SJSA1 (cell line): ENCODE results near the gene RPL39L. TPM values are rescaled to one million over a fixed set of nuclear protein-coding genes. Genes with fewer than 3 reads are reported as not detected.
"Not testable (repeated sequence)": the region's sequence is repeated elsewhere in the genome, so short reads cannot be mapped to it uniquely, and the experiment has no call there.

Source experiments
- DNase-seq, 2 experiments: peaks; one replicate each; pipeline ENCODE4 v3.0.0-alpha.2; 2015 to 2020; ENCODE audit warnings: low spot score in 2 of 2, low read depth in 1 of 2
- H3K27ac ChIP-seq: fragments of 250-450 bp; sonication (Bioruptor Pico); 2 replicates; pipeline ENCODE4 v1.5.1; 2020; ENCODE audit warnings: mild to moderate bottlenecking, moderate library complexity
- H3K27me3 ChIP-seq: fragments of 250-450 bp; sonication (Bioruptor Pico); replicated peaks from 2 replicates; pipeline ENCODE4 v1.5.1; 2020; ENCODE audit warnings: mild to moderate bottlenecking, moderate library complexity
- H3K36me3 ChIP-seq: fragments of 250-450 bp; sonication (Bioruptor Pico); 2 replicates; pipeline ENCODE4 v1.5.1; 2020; ENCODE audit warnings: mild to moderate bottlenecking
- H3K4me1 ChIP-seq: fragments of 250-450 bp; sonication (Bioruptor Pico); replicated peaks from 2 replicates; pipeline ENCODE4 v1.6.1; 2021; ENCODE audit warnings: mild to moderate bottlenecking
- H3K4me3 ChIP-seq: fragments of 250-450 bp; sonication (Bioruptor Pico); 2 replicates; pipeline ENCODE4 v1.5.1; 2020; ENCODE audit warnings: mild to moderate bottlenecking
- H3K9me3 ChIP-seq: fragments of 250-450 bp; sonication (Bioruptor Pico); replicated peaks from 2 replicates; pipeline ENCODE4 v1.5.1; 2020; ENCODE audit warnings: mild to moderate bottlenecking
- total RNA-seq: library from RNA; depleted of rRNA; stranded (reverse); fragments of >200 nt; shearing (Covaris generic); gene quantifications from 2 replicates; pipeline ENCODE4 v1.2.3, GENCODE V29; 2014

RPL39L gene
- total RNA-seq, 1 experiment from 2014 or later: 55.7 TPM

DNA sequence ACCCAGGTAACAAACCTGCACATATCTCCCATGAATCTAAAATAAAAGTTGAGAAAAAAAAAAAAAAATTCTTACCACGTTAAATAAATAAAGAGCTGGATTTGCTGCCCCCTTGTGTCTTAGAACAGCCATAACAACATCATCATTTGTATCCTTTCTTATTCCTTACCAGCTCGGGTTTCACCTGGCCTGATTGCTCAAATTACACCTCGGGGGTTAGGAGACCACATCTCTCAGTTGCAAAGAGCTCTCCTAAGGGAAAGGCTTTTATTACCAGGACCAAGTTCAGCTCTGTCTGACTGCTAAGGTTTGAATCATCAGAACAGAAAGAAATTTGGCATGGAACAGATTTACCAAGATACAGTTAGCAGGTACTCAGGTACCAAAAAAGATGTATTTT, 25.8 kb upstream of the RPL39L start:
- Histone ChIP-seq H3K27ac (no peak overlapping the region), H3K36me3 (no peaks in the 10 kb centered on the region), H3K4me3 (no peak overlapping the region), H3K27me3 (no peaks in the 10 kb centered on the region), H3K9me3 (no peaks in the 10 kb centered on the region), H3K4me1 (peaks cover 10% of the 10 kb centered on the region)
- peak in 1 of 2 experiments; percentile 34 for DNase-seq

GRCh38 chr3:187162265-187162953, 23.1 kb upstream of the RPL39L start:
- no peaks in the 10 kb centered on the region for H3K9me3 ChIP-seq
- no peak overlapping the region for H3K4me3 ChIP-seq
- no peak overlapping the region for H3K27ac ChIP-seq
- H3K27me3 ChIP-seq: no peaks in the 10 kb centered on the region
- no peaks in the 10 kb centered on the region for H3K4me1 ChIP-seq
- no peak for DNase-seq
- no peaks in the 10 kb centered on the region for H3K36me3 ChIP-seq

GRCh38 chr3:187161556-187161955, 22.3 kb upstream of the RPL39L start:
- H3K4me3 ChIP-seq: no peak overlapping the region
- H3K27ac ChIP-seq: no peak overlapping the region
- no peaks in the 10 kb centered on the region for H3K27me3 ChIP-seq
- DNase-seq: no peak
- no peaks in the 10 kb centered on the region for H3K4me1 ChIP-seq
- no peaks in the 10 kb centered on the region for H3K36me3 ChIP-seq
- no peaks in the 10 kb centered on the region for H3K9me3 ChIP-seq

GRCh38 chr3:187150599-187150998, 11.3 kb upstream of the RPL39L start:
- H3K27ac ChIP-seq: no peak overlapping the region
- H3K4me3 ChIP-seq: no peak overlapping the region
- no peaks in the 10 kb centered on the region for H3K36me3 ChIP-seq
- no peak for DNase-seq
- no peaks in the 10 kb centered on the region for H3K9me3 ChIP-seq
- no peaks in the 10 kb centered on the region for H3K4me1 ChIP-seq
- H3K27me3 ChIP-seq: no peaks in the 10 kb centered on the region

GRCh38 chr3:187150186-187150585, 10.9 kb upstream of the RPL39L start:
- Histone ChIP-seq H3K27ac (no peak overlapping the region), H3K4me3 (no peak overlapping the region), H3K27me3 (no peaks in the 10 kb centered on the region), H3K36me3 (no peaks in the 10 kb centered on the region), H3K4me1 (no peaks in the 10 kb centered on the region), H3K9me3 (no peaks in the 10 kb centered on the region)
- DNase-seq: no peak

- DNase-seq: no peak
- Histone ChIP-seq H3K9me3 (no peaks in the 10 kb centered on the region), H3K27ac (no peak overlapping the region), H3K4me1 (no peaks in the 10 kb centered on the region), H3K36me3 (no peaks in the 10 kb centered on the region), H3K4me3 (no peak overlapping the region), H3K27me3 (no peaks in the 10 kb centered on the region)
Observed at GRCh38 chr3:187146389-187146788, 7.1 kb upstream of the RPL39L start.

- no peak for DNase-seq
- no peaks in the 10 kb centered on the region for H3K36me3 ChIP-seq
- H3K27me3 ChIP-seq: no peaks in the 10 kb centered on the region
- H3K4me1 ChIP-seq: no peaks in the 10 kb centered on the region
- no peak overlapping the region for H3K4me3 ChIP-seq
- H3K27ac ChIP-seq: no peak overlapping the region
- no peaks in the 10 kb centered on the region for H3K9me3 ChIP-seq
Observed at GRCh38 chr3:187145149-187145895, 6.0 kb upstream of the RPL39L start.

GRCh38 chr3:187139895-187140253, 578 bp upstream of the RPL39L start:
- Histone ChIP-seq H3K4me1 (peaks cover 9% of the 10 kb centered on the region), H3K27me3 (no peaks in the 10 kb centered on the region), H3K4me3 (peak overlapping the region; percentile 54), H3K36me3 (peaks cover 3% of the 10 kb centered on the region; the same call in 1 of the 2 replicates), H3K9me3 (no peaks in the 10 kb centered on the region; the same call in 1 of the 2 replicates), H3K27ac (no peak overlapping the region)
- DNase-seq: no peak

GRCh38 chr3:187136936-187137335, 2.4 kb downstream of the RPL39L start:
- no peak overlapping the region for H3K4me3 ChIP-seq
- H3K4me1 ChIP-seq: peaks cover 9% of the 10 kb centered on the region
- no peak for DNase-seq
- no peaks in the 10 kb centered on the region for H3K27me3 ChIP-seq
- H3K27ac ChIP-seq: no peak overlapping the region
- no peaks in the 10 kb centered on the region; the same call in 1 of the 2 replicates for H3K9me3 ChIP-seq
- peaks cover 3% of the 10 kb centered on the region; the same call in 1 of the 2 replicates for H3K36me3 ChIP-seq

DNA sequence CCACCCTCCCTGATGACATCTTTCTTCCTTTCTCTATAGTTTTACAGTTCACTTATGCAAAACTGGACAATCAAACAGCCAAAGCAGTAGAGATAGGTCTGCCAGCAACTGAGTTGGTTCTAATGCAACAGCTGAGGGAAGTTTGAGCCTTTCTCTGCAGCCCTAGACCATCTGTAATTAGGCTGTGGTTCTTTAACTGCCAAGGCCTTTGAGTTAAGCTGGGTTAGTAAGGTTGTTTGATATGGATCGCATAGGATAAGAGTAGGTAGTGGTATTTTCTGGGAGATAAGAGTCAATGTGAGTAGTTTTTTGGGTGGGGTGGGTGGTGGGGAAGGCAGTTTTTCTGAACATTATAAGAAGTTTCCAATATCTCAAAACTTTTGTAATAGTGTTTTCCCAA, 3.0 kb downstream of the RPL39L start:
- Histone ChIP-seq H3K27me3 (no peaks in the 10 kb centered on the region), H3K4me3 (no peak overlapping the region), H3K36me3 (peaks cover 3% of the 10 kb centered on the region; the same call in 1 of the 2 replicates), H3K27ac (no peak overlapping the region), H3K4me1 (peaks cover 9% of the 10 kb centered on the region), H3K9me3 (no peaks in the 10 kb centered on the region; the same call in 1 of the 2 replicates)
- DNase-seq: no peak

- DNase-seq: not testable (repeated sequence)
Observed at GRCh38 chr3:187135172-187135690, 4.1 kb downstream of the RPL39L start.

DNA sequence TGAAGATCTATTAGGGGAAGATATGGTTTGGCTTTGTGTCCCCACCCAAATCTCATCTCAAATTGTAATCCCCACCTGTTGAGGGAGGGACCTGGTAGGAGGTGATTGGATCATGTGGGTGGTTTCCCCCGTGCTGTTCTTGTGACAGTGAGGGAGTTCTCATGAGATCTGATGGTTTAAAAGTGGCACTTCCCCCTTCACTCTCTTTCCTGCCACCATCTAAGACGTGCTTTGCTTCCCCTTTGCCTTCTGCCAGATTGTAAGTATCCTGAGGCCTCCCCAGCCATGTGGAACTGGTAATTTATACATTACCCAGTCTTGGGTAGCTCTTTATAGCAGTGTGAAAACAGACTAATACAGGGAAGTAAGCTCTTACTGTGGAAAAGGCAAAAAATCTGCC, 6.1 kb downstream of the RPL39L start:
- DNase-seq, H3K4me3 ChIP-seq, H3K4me1 ChIP-seq, H3K36me3 ChIP-seq, H3K9me3 ChIP-seq, H3K27ac ChIP-seq, H3K27me3 ChIP-seq: not testable (repeated sequence)

More at GRCh38 chr3:187135172-187135690, 4.1 kb downstream of the RPL39L start:
- H3K4me1 ChIP-seq: peaks cover 15% of the 10 kb centered on the region
- not testable (repeated sequence) for H3K36me3 ChIP-seq, H3K9me3 ChIP-seq, H3K27ac ChIP-seq, H3K27me3 ChIP-seq, H3K4me3 ChIP-seq

DNA sequence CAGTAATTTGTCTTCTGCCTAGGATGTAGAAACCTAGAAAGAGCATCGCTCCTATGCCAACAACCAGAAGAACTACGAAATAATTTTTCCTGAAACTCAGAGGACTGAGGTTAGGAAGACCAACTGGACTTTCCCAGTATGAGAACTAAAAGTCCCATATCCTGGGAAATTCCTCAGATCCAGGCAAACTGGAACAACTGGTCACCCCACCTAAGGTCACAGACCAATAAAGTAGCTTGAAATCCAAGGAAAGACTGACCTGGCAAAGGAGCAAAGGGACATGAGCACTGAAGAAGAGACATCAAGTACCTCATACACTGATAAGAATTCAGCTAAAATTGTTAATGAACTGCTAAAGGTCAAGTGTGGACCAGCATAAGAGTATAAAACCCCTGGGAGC, 6.6 kb downstream of the RPL39L start:
- peaks cover 6% of the 10 kb centered on the region for H3K4me1 ChIP-seq
- H3K9me3 ChIP-seq: no peaks in the 10 kb centered on the region
- no peaks in the 10 kb centered on the region for H3K27me3 ChIP-seq
- H3K27ac ChIP-seq: no peak overlapping the region
- no peaks in the 10 kb centered on the region; the same call in 1 of the 2 replicates for H3K36me3 ChIP-seq
- no peak overlapping the region for H3K4me3 ChIP-seq
- DNase-seq: no peak

DNA sequence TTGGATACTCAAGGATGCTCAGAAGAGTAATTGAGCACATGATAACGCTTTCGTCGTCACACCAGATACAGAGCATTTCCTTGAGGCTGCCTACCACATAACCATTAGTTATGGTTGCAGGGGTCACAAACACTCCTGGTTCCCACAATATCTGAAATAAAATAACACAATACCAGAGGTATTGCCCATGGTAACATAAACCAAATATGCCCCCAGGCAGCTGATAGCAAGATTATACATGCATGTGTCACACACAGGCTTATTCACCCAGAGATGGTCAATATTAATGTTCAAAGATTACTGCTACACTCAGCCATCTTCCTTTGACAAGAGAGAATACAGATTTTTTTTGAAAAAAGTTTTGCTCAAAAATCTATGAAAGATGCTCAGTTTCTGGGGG, 7.3 kb downstream of the RPL39L start:
- H3K27me3 ChIP-seq: no peaks in the 10 kb centered on the region
- peaks cover 6% of the 10 kb centered on the region for H3K4me1 ChIP-seq
- H3K27ac ChIP-seq: no peak overlapping the region
- no peak for DNase-seq
- H3K9me3 ChIP-seq: no peaks in the 10 kb centered on the region
- no peak overlapping the region for H3K4me3 ChIP-seq
- no peaks in the 10 kb centered on the region; the same call in 1 of the 2 replicates for H3K36me3 ChIP-seq
